ENCODE data around the gene GLO1. TPM values are rescaled to one million over a fixed set of nuclear protein-coding genes. Genes with fewer than 3 reads are reported as not detected.
A peak's percentile ranks its signal among the peaks of the same experiment; 100 is the strongest.

GLO1 gene
- total and polyA plus RNA-seq, 9 of the 15 experiments (the other 6 are each of a cell fraction or from before 2014, with no cell fraction given): 155 to 331 (median 203) TPM

GRCh38 chr6:38713812-38714211, 10.9 kb upstream of the GLO1 start:
- DNase-seq (ENCODE audit: extremely low read depth in 1 of 4, low spot score in 3 of 4): no peak
- no TSS peak for BruUV-seq (replicated peaks)
- no peaks in the 10 kb centered on the region for H3K36me3 ChIP-seq (ENCODE audit: control insufficient read depth, insufficient read depth, low read length)
- no peaks in the 10 kb centered on the region for H3K79me2 ChIP-seq (ENCODE audit: control insufficient read depth, insufficient read depth, low read length)
- in situ Hi-C loops (cut with MboI): no loop called here
- peak; percentile 43 for ATAC-seq
- no peak for FAIRE-seq
- no peak overlapping the region for H3K4me2 ChIP-seq (ENCODE audit: insufficient read depth, low read length)
- H2AFZ ChIP-seq (ENCODE audit: low read depth, low read length): no peak overlapping the region; the same call in 1 of the 2 replicates
- POLR2A ChIA-PET: interaction anchor here (0.6 to 2.8 kb wide), 3 partner anchors 9 to 25 kb away, joined by 3 to 24 read pairs (median 12); partner anchors contain the start of gene GLO1
- H3K9me3 ChIP-seq (replicated peaks; ENCODE audit: control insufficient read depth, insufficient read depth, low read depth, low read length): peaks cover 6% of the 10 kb centered on the region; the same call in 1 of the 2 replicates
- no peak overlapping the region for H3K9ac ChIP-seq (ENCODE audit: insufficient read depth in 1 of 2, low read depth in 2 of 2, low read length in 2 of 2)
- H3K4me1 ChIP-seq (replicated peaks in 1 of 2; ENCODE audit: control insufficient read depth in 2 of 2, insufficient read depth in 2 of 2, low read length in 2 of 2): peaks cover 3 to 5% of the 10 kb centered on the region in 2 experiments; a peak in 3 of 5 replicates
- no peak overlapping the region for H3K27ac ChIP-seq (ENCODE audit: extremely low read depth, low read depth, low read length)
- TF ChIP-seq ZNF316 (IDR thresholded peaks at IDR 0.05) (peak; percentile 33; the same call in 1 of the 2 replicates), IRF1 (CRISPR knock-in tag; IDR thresholded peaks at IDR 0.05; ENCODE audit: borderline replicate concordance) (no peak)
- no peak overlapping the region for H3K4me3 ChIP-seq
- no peaks in the 10 kb centered on the region for H4K20me1 ChIP-seq (replicated peaks; ENCODE audit: control insufficient read depth, insufficient read depth, low read length)
- H3K9me1 ChIP-seq (ENCODE audit: control insufficient read depth, insufficient read depth, low read length): no peaks in the 10 kb centered on the region
- WGBS (ENCODE audit: insufficient coverage, low coverage, missing lambda C conversion rate): 4% methylated on average over 6 of the region's 6 CpGs
- intact Hi-C loops (cut with micrococcal nuclease): no loop called here
- peaks cover 2 to 14% of the 10 kb centered on the region in 2 experiments; a peak in 4 of 5 replicates for H3K27me3 ChIP-seq (ENCODE audit: control insufficient read depth in 2 of 2, insufficient read depth in 2 of 2, low read length in 2 of 2)
- CTCF ChIA-PET (ENCODE audit: low intra/inter-chr PET ratio): no interaction called here

- BruUV-seq (replicated peaks): no TSS peak
- in situ Hi-C loops (cut with MboI): no loop called here
- DNase-seq (ENCODE audit: extremely low read depth in 1 of 4, low spot score in 3 of 4) (no peak), FAIRE-seq (no peak), ATAC-seq (no peak)
- no peak overlapping the region for H3K27ac ChIP-seq (ENCODE audit: extremely low read depth, low read depth, low read length)
- no peaks in the 10 kb centered on the region; a peak in 1 of 5 replicates for H3K27me3 ChIP-seq (ENCODE audit: control insufficient read depth in 2 of 2, insufficient read depth in 2 of 2, low read length in 2 of 2)
- CTCF ChIA-PET (ENCODE audit: low intra/inter-chr PET ratio): interaction anchor here (0.6 kb wide), 1 partner anchor 221 kb away, joined by 7 read pairs; no protein-coding TSS in a partner anchor
- no peak overlapping the region for H2AFZ ChIP-seq (ENCODE audit: low read depth, low read length)
- WGBS (ENCODE audit: insufficient coverage, low coverage, missing lambda C conversion rate): 8% methylated on average over 2 of the region's 2 CpGs
- intact Hi-C loops (cut with micrococcal nuclease): no loop called here
- no peak overlapping the region for H3K9ac ChIP-seq (ENCODE audit: insufficient read depth in 1 of 2, low read depth in 2 of 2, low read length in 2 of 2)
- H3K4me1 ChIP-seq (replicated peaks in 1 of 2; ENCODE audit: control insufficient read depth in 2 of 2, insufficient read depth in 2 of 2, low read length in 2 of 2): peaks cover 0 to 4% of the 10 kb centered on the region in 2 experiments; a peak in 1 of 5 replicates
- POLR2A ChIA-PET: no interaction called here
- H3K4me2 ChIP-seq (ENCODE audit: insufficient read depth, low read length): no peak overlapping the region
- TF ChIP-seq CTCF (IDR thresholded peaks at IDR 0.05 in 2 of 3, conservative IDR thresholded peaks at IDR 0.05 in 1 of 3; ENCODE audit: insufficient read depth in 2 of 3, low read depth in 1 of 3, low read length in 3 of 3) (peak in 1 of 3 experiments; percentile 7; a peak in 1 of 6 replicates), USF2 (CRISPR knock-in tag; IDR thresholded peaks at IDR 0.05) (no peak)
- H3K79me2 ChIP-seq (ENCODE audit: control insufficient read depth, insufficient read depth, low read length): no peaks in the 10 kb centered on the region
- no peaks in the 10 kb centered on the region for H3K9me1 ChIP-seq (ENCODE audit: control insufficient read depth, insufficient read depth, low read length)
- peaks cover 6% of the 10 kb centered on the region; the same call in 1 of the 2 replicates for H3K9me3 ChIP-seq (replicated peaks; ENCODE audit: control insufficient read depth, insufficient read depth, low read depth, low read length)
- H4K20me1 ChIP-seq (replicated peaks; ENCODE audit: control insufficient read depth, insufficient read depth, low read length): no peaks in the 10 kb centered on the region
- H3K36me3 ChIP-seq (ENCODE audit: control insufficient read depth, insufficient read depth, low read length): no peaks in the 10 kb centered on the region
- H3K4me3 ChIP-seq: no peak overlapping the region
These were observed 5.6 kb upstream of the GLO1 start for GRCh38 chr6:38708496-38708895.
